HepG2 (cell line): Measurements from ENCODE around the gene ITCH. TPM values are rescaled to one million over a fixed set of nuclear protein-coding genes. Genes with fewer than 3 reads are reported as not detected.

Experiments used
- CHD2 ChIP-seq: IDR thresholded peaks from 2 replicates; pipeline ENCODE4 v1.6.1; 2011; ENCODE audit warnings: low read depth, low read length, improper control_type of control experiment
- DDIT3 ChIP-seq: sonication (generic); formaldehyde crosslinking; IDR thresholded peaks from 2 replicates; pipeline ENCODE4 v1.4.0; 2020; ENCODE audit warnings: mild to moderate bottlenecking, missing genetic modification reagents
- DPF2 ChIP-seq: sonication (generic); formaldehyde crosslinking; IDR thresholded peaks from 2 replicates; pipeline ENCODE4 v1.4.0; 2020; ENCODE audit warnings: mild to moderate bottlenecking, low read depth, missing genetic modification reagents, borderline replicate concordance
- DR1 ChIP-seq: sonication (generic); formaldehyde crosslinking; IDR thresholded peaks from 2 replicates; pipeline ENCODE4 v1.8.0; 2021; ENCODE audit warnings: mild to moderate bottlenecking, missing genetic modification reagents, inconsistent platforms
- ELF3 ChIP-seq: IDR thresholded peaks from 2 replicates; pipeline ENCODE4 v1.6.1; 2016; ENCODE audit warnings: missing genetic modification reagents, missing compliant biosample characterization
- FOSL1 ChIP-seq: sonication (generic); formaldehyde crosslinking; IDR thresholded peaks from 2 replicates; pipeline ENCODE4 v1.9.0; 2021; ENCODE audit warnings: missing genetic modification reagents, borderline replicate concordance
- FOXP1 ChIP-seq, 2 experiments: fragments of 450-650 bp in 1 of 2; IDR thresholded peaks; 2 replicates each; pipeline ENCODE4 v1.6.1; 2017 to 2018; ENCODE audit warnings: antibody characterized with exemption in 1 of 2
- GMEB1 ChIP-seq: sonication (generic); formaldehyde crosslinking; IDR thresholded peaks from 2 replicates; pipeline ENCODE4 v1.5.1; 2020; ENCODE audit warnings: missing genetic modification reagents, mild to moderate bottlenecking, borderline replicate concordance
- GTF3A ChIP-seq: sonication (generic); formaldehyde crosslinking; conservative IDR thresholded peaks from 2 replicates; pipeline ENCODE4 v1.4.0; 2020; ENCODE audit warnings: mild to moderate bottlenecking, missing genetic modification reagents
- HIVEP1 ChIP-seq: sonication (generic); formaldehyde crosslinking; IDR thresholded peaks from 2 replicates; pipeline ENCODE4 v1.4.0; 2020; ENCODE audit warnings: mild to moderate bottlenecking, missing genetic modification reagents
- MIER2 ChIP-seq: IDR thresholded peaks from 2 replicates; pipeline ENCODE4 v1.6.1; 2016; ENCODE audit warnings: missing biosample characterization, missing genetic modification reagents
- PITX1 ChIP-seq: sonication (generic); formaldehyde crosslinking; IDR thresholded peaks from 2 replicates; pipeline ENCODE4 v1.5.1; 2020; ENCODE audit warnings: mild to moderate bottlenecking, missing genetic modification reagents
- POLR2AphosphoS2 ChIP-seq: IDR thresholded peaks from 2 replicates; pipeline ENCODE4 v1.6.1; 2011; ENCODE audit warnings: low read depth, low read length, improper control_type of control experiment
- RELA ChIP-seq: sonication (generic); formaldehyde crosslinking; IDR thresholded peaks from 2 replicates; pipeline ENCODE4 v1.4.0; 2020; ENCODE audit warnings: missing genetic modification reagents
- SAFB2 ChIP-seq: sonication (generic); formaldehyde crosslinking; IDR thresholded peaks from 2 replicates; pipeline ENCODE4 v1.5.1; 2020; ENCODE audit warnings: missing genetic modification reagents, low read depth, mild to moderate bottlenecking, borderline replicate concordance
- SALL1 ChIP-seq: sonication (generic); formaldehyde crosslinking; IDR thresholded peaks from 2 replicates; pipeline ENCODE4 v1.8.0; 2022; ENCODE audit warnings: mild to moderate bottlenecking, missing genetic modification reagents
- ZFP90 ChIP-seq: sonication (generic); formaldehyde crosslinking; IDR thresholded peaks from 2 replicates; pipeline ENCODE4 v1.8.0; 2022; ENCODE audit warnings: missing genetic modification reagents, mild to moderate bottlenecking, inconsistent platforms, borderline replicate concordance
- ZNF276 ChIP-seq: sonication (generic); formaldehyde crosslinking; IDR thresholded peaks from 2 replicates; pipeline ENCODE4 v1.4.0; 2020; ENCODE audit warnings: mild to moderate bottlenecking, low read depth, missing genetic modification reagents
- ZNF354B ChIP-seq: sonication (generic); formaldehyde crosslinking; IDR thresholded peaks from 2 replicates; pipeline ENCODE4 v1.8.0; 2022; ENCODE audit warnings: mild to moderate bottlenecking, missing genetic modification reagents
- ZNF382 ChIP-seq: sonication (generic); formaldehyde crosslinking; IDR thresholded peaks from 2 replicates; pipeline ENCODE4 v1.5.0; 2020; ENCODE audit warnings: missing genetic modification reagents, mild to moderate bottlenecking, borderline replicate concordance
- ZNF431 ChIP-seq: sonication (generic); formaldehyde crosslinking; IDR thresholded peaks from 2 replicates; pipeline ENCODE4 v1.9.0; 2022; ENCODE audit warnings: missing genetic modification reagents, low read depth, mild to moderate bottlenecking, borderline replicate concordance
- ZNF563 ChIP-seq: sonication (generic); formaldehyde crosslinking; IDR thresholded peaks from 2 replicates; pipeline ENCODE4 v1.8.0; 2022; ENCODE audit warnings: mild to moderate bottlenecking, moderate library complexity, missing genetic modification reagents
- ZNF790 ChIP-seq: sonication (generic); formaldehyde crosslinking; IDR thresholded peaks from 2 replicates; pipeline ENCODE4 v1.8.0; 2022; ENCODE audit warnings: missing genetic modification reagents, mild to moderate bottlenecking, borderline replicate concordance
- ZSCAN31 ChIP-seq: sonication (generic); formaldehyde crosslinking; IDR thresholded peaks from 2 replicates; pipeline ENCODE4 v1.5.0; 2020; ENCODE audit warnings: low read depth, mild to moderate bottlenecking, missing genetic modification reagents
- polyA plus RNA-seq, 8 experiments: library from polyadenylated mRNA; depleted of rRNA in 3 of 8; stranded (reverse) in 7 of 8; unstranded in 1 of 8; fragments of >200 nt; fragmentation: Illumina TruSeq in 4 of 8; extraction: Trizol in 4 of 8; gene quantifications; 2 replicates each; pipeline versions ENCODE4 v1.2.1 to v1.2.3, GENCODE V29; 2011 to 2016; ENCODE audit warnings: low read depth in 4 of 8, missing spikeins in 1 of 8, mixed read lengths in 1 of 8; ENCODE audit not compliant: insufficient read depth in 1 of 8
- total RNA-seq, 5 experiments: library from RNA; depleted of rRNA; stranded (reverse); fragments of >200 nt; fragmentation: Illumina TruSeq; extraction: Trizol; gene quantifications; 2 replicates each; pipeline ENCODE4 v1.2.3, GENCODE V29; 2016; ENCODE audit warnings: low read depth in 1 of 5

The ITCH gene
- total and polyA plus RNA-seq, 2 of the 13 experiments (the other 11 are each of a cell fraction or from before 2014, with no cell fraction given), result 20.5 to 112 TPM

GRCh38 chr20:34515484-34516246 is 152.6 kb downstream of the ITCH start (continued):
- TF ChIP-seq ZNF276 (CRISPR knock-in tag) (peak; percentile 28), GTF3A (peak; percentile 62; the same call in 1 of the 2 replicates), ZFP90 (0 out of 2 replicates have a peak, but pooled peaks have one; percentile 61), SAFB2 (CRISPR knock-in tag) (0 out of 2 replicates have a peak, but pooled peaks have one; percentile 7), DDIT3 (CRISPR knock-in tag) (no peak), DR1 (CRISPR knock-in tag) (0 out of 2 replicates have a peak, but pooled peaks have one; percentile 7), SALL1 (no peak), ZNF354B (CRISPR knock-in tag) (no peak), RELA (CRISPR knock-in tag) (no peak; the same call in 1 of the 2 replicates), PITX1 (CRISPR knock-in tag) (no peak), HIVEP1 (peak; percentile 66; the same call in 1 of the 2 replicates), ZNF382 (CRISPR knock-in tag) (no peak), FOSL1 (CRISPR knock-in tag) (no peak), POLR2AphosphoS2 (no peak), DPF2 (CRISPR knock-in tag) (no peak; the same call in 1 of the 2 replicates), ZNF790 (CRISPR knock-in tag) (0 out of 2 replicates have a peak, but pooled peaks have one; percentile 55), CHD2 (no peak; the same call in 1 of the 2 replicates), GMEB1 (CRISPR knock-in tag) (no peak), ZNF431 (CRISPR knock-in tag) (0 out of 2 replicates have a peak, but pooled peaks have one; percentile 29), ZNF563 (CRISPR knock-in tag) (no peak; the same call in 1 of the 2 replicates), FOXP1 (IDR thresholded peaks at IDR 0.05) (no peak), FOXP1 (CRISPR knock-in tag; IDR thresholded peaks at IDR 0.05) (no peak), ELF3 (CRISPR knock-in tag) (peak; percentile 4; the same call in 1 of the 2 replicates), MIER2 (CRISPR knock-in tag) (no peak; the same call in 1 of the 2 replicates), ZSCAN31 (peak; percentile 81)
